GM10847 (cell line): ENCODE measurements around the gene PPL.

Source experiments
- POLR2A ChIP-seq: IDR thresholded peaks from 2 replicates; pipeline ENCODE4 v1.6.1; 2011; ENCODE audit not compliant: insufficient read length; ENCODE audit errors: extremely low read depth

PPL gene, protein sequence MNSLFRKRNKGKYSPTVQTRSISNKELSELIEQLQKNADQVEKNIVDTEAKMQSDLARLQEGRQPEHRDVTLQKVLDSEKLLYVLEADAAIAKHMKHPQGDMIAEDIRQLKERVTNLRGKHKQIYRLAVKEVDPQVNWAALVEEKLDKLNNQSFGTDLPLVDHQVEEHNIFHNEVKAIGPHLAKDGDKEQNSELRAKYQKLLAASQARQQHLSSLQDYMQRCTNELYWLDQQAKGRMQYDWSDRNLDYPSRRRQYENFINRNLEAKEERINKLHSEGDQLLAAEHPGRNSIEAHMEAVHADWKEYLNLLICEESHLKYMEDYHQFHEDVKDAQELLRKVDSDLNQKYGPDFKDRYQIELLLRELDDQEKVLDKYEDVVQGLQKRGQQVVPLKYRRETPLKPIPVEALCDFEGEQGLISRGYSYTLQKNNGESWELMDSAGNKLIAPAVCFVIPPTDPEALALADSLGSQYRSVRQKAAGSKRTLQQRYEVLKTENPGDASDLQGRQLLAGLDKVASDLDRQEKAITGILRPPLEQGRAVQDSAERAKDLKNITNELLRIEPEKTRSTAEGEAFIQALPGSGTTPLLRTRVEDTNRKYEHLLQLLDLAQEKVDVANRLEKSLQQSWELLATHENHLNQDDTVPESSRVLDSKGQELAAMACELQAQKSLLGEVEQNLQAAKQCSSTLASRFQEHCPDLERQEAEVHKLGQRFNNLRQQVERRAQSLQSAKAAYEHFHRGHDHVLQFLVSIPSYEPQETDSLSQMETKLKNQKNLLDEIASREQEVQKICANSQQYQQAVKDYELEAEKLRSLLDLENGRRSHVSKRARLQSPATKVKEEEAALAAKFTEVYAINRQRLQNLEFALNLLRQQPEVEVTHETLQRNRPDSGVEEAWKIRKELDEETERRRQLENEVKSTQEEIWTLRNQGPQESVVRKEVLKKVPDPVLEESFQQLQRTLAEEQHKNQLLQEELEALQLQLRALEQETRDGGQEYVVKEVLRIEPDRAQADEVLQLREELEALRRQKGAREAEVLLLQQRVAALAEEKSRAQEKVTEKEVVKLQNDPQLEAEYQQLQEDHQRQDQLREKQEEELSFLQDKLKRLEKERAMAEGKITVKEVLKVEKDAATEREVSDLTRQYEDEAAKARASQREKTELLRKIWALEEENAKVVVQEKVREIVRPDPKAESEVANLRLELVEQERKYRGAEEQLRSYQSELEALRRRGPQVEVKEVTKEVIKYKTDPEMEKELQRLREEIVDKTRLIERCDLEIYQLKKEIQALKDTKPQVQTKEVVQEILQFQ (N-terminal part only)

DNA sequence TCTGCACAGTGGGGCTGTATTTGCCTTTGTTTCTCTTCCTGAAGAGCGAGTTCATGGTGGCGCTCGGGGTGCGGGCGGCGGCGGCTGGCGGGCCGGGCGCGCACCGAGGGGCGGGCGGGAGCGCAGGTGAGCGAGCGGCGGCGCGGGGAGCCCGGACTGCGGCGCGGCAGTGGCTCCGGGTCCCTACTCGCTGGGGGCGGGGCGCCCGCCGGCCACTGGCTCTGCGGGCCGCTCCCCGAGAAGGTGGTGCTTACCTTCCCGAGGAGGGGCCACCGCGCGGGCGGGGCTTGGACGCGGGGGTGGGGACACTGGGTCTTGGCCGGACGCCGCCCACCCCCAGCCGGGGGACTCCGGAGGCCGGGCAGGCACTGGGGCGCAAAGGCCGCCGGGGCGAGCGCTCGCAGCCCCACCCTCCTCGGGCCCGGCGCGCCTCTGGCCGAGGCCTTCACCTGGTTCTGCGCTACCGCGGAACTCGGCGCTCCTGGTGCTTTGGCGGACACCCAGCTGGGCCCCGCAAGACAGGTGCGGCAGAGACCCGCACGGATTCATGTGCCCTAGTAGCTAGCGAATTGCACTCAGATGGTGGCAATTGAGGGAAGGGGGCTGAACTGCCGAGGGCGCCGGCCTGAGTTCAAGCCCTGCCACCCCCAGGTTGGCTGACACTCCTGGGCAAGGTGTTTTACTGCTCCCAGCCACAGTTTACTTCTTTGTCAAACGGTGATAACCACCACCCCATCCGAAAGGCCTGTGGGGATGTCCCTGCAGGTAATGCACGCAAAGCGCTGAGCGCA is at the start of gene PPL:
Gene PPL, minus strand, starts transcription at position 158 of the 791 bp plus-strand sequence. Its CDS starts 103 bp downstream, at position 55.
- TF ChIP-seq POLR2A: no peak

DNA sequence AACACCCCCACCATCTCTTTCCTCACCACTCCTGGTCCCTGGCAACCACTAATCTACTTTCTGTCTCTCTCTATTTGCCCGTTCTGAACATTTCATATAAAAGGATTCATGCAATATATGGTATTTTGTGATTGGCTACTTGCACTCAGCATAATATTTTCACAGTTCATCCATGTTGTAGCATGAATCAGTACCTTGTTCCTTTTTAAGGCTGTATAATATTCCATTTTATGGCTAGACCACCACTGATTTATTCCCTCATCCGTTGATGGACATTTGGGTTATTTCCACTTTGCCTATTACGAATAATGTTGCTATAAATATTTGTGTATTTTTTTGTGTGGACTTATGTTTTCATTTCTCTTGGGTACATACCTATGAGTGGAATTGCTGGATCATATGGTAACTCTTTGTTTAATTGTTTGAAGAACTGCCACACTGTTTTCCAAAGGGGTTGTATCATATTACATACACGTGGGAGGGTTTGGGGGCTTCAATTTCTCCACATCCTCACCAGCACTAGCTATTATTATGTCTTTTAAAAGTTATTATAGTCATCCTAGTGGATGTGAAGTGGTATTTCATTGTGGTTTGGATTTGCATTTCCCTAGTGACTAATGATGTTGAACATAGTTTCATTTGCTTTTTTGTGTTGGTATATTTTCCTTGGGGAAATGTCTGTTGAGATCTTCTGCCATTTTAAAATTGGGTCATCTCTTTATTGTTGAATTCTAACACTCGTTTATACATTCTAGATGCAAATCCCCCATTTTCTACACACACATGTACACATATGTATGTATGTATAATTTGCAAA is 47.4 kb upstream of the PPL start:
- no peak for TF ChIP-seq POLR2A

DNA sequence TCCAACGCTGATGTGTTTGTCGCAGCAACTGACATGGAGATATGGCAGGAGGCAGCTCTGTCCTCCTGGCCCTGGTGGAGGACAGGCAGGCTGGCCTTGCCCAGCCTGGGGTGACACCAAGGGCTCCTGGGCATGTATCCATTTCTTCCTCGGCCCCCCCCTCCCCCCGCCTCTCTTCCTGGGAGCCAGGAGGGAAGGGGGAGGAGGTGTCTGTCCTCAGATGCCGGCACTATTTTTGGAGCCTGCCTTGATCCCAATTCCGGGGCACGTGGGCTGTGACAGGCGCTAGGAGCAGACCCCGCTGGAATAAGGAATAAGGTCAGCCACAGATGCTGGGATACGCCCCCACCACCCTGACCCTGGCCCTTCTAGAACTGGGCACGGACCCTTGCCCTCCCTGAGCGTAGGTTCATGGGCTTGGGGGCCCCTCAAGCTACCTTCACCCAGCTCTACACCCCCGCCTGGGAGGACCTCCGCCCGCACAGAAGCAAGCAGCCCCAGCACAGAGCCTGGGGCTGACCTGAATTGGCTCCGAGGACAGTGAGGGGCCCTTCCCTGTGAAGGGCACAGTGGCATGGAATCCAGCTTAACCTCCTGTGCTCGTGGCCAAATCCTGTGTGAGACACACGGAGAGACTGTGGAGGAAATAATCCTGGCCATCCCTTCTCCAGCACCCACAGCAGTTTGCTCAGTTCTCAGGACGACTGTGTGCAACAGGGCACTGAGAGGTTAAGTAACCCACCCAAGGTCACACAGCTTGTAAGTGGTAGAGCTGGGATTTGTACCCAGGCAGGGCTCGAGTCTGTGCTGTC is 45.3 kb upstream of the PPL start:
- no peak for TF ChIP-seq POLR2A

DNA sequence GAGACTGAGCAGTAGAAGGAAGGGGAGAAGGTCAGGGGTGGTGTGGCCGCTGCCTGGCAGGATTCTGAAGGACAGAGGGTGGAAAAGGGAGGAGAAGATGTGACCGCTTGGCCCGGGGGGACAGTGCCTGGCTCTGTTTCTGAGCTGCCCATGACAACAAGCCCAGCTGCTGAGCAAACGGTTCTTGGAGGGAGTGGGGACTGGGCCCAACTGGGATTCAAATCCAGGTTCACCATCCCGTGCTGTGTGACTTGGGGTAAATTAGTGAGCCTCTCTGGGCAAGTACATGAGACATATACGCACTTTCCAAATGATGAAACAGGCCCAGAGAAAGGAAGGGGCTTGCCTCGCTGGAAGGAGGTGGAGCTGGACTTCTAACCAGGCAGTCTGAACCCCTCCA is 44.5 kb upstream of the PPL start:
- TF ChIP-seq POLR2A: no peak

DNA sequence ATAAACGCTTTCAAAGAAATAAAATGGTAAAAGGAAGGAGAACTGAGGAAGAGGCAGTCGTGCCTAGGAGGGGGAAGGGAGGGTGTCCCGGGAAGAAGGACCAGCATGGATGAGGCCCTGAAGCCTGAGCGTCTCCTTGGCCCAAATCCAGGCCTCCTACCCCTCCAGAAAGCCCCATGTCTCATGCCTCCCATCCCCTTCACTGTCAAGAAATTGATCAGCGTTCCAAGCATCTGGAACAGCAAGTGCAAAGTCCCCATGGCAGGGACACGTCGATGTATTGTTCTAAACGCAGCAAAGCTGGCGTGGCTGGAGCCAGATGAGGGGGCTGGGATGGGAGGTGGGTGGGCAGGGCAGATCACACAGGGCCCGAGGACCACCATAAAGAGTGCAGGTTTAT is 43.7 kb upstream of the PPL start:
- TF ChIP-seq POLR2A: no peak

DNA sequence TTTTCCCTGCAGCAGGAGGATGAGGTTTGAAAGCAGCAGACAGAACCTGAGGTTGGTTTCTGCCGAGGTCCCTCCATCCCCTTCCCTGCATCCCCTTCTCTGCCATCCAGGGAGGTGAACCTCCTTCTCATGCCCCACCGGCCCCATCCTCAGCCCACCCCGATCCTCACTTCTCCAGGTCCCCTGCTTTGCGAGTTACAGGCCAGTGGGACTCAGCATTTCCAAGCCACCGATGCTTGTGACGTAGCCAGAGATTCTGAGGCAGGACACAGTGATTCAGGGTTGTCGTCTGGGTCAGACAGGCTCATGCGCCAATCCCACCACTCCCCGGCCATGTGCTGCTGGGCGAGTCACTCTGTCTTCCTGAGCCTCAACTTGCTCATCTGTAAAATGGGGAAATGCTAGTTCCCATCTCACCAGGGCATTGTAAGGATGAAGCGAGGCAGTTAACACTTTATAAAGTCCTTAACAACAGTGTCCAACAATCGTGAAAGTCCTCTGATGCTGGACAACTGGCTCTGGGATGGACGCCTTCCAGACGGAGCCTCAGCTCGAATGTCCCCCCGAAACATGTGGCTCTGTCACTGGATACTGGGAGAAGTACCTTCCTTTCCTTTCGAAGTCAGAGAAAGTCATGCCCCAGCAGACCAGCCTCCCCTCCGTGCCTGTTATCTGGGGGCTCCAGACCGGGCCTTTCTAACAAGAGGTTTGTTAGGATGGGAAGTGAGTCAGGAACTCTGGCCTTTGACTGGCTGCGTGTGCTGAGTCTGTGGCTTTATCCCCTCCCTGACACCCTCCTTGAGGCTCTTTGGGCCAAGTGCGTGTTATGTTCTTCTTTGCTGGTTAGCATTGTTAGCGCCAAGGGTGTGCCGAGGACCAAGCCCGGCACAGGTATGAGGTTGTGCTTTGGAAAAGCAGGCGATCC is 43.0 kb upstream of the PPL start:
- TF ChIP-seq POLR2A: no peak

DNA sequence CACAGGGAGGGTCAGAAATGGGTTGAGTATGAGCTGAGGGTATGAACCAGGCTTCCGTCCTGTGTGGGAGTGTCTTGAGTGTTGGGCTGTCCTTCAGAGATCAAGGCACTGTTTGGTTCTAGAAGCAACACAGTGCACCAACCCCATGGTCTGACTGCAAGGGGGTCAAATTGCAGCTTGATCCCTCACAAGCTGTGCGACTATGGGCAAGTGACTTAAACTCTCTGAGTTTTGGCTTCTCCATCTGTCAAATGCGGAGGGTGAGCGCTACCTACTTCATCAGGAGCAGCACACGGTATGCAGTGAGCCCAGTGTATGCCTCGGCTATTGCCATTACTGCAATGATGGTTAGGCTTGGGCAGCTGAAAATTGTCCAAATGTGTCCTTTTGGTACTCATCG is 42.2 kb upstream of the PPL start:
- no peak for TF ChIP-seq POLR2A

DNA sequence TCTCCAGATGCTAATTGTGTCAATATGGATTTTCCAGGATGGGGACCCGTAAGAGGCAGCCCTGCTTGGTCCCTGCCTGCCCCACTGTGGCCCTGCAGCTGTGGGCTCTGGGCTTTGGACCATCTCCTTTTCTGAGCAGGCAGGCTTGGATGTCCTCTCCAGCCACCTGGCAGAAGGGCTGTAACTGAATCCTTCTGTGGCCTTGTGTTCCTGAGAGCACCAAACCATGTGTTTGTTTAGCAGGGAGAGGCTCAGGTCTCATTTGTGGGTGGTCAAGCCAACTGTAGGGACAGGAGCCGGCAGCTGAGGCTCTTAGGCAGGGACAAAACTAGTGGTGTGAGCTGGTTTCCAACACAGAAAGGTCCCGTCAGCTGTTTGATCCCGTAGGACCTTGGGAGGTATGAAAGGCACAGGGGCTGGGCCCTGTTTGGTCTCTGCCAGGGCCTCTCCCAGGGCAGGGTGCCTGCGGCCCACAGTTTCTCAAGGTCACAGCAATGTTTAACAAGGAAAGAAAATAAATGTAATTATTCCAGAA is 39.7 kb upstream of the PPL start:
- no peak for TF ChIP-seq POLR2A

DNA sequence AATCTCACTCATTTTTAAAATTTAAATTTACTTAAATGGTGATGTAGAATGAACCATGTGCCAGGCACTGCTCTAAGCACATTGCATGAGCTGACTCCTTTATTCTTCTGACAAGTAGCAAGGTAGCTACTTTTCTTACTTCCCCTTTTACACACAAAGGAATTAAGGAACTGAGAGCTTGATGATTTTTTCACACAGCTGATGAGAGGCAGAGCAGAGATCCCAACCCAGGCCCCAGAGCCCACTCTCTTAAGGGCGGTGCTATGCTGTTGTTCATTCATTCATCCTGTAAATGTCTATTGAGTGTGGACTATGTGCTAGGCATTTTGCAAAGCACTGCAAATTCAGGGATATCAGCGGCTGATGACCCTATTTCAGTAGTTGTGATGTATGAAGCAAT is 39.1 kb upstream of the PPL start:
- no peak for TF ChIP-seq POLR2A

DNA sequence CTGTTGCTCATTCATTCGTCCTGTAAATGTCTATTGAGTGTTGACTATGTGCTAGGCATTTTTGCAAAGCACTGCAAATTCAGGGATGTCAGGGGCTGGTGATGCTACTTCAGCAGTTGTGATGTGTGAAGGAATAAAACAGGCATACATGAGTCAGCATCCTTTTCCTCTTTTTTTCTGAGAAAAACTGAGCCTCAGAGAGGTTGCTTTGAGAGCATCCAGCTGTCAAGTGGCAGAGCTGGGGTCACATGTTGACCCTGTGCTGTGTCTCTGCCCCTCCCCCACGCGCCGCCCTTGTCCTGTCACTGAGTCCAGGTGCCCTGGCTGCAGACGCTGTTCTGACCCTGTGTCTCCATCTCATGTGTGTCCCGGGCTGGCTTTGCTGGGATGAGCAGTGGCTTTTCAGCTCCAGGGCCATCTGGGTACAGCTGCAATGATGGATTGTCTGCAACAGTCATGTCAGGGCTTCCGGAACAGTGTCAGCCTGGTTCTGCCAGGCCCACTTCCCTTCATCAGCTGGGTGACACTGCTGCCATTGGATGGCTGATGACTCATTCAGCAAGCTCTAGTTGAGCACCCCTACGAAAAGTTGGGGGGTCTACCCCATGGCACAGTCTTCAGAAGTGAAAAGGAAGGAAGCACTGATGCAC is 36.1 kb upstream of the PPL start:
- TF ChIP-seq POLR2A: no peak

DNA sequence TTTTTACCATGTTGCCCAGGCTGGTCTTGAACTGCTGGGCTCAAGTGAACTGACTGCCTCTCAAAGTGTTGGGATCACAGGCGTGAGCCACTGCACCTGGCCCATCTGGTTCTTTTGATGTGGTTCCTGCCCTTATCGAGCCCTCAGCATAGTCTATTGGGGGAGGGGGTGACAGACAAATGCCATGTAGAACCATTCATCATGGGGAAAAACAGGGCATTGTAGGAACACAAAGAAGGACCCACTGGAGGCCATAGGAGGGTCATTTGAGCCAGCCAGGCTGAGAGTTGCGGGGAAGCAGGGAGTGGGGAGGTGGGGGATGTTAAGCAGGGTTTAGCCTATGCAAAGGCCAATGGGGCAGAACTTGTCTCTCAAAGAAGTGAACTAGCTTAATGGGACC is 33.1 kb upstream of the PPL start:
- TF ChIP-seq POLR2A: no peak
